OCI-LY7 (cell line): ENCODE measurements around the gene LRCOL1. TPM values are rescaled to one million over a fixed set of nuclear protein-coding genes. Genes with fewer than 3 reads are reported as not detected.

ENCODE experiments used
- BruUV-seq: library from RNA; stranded (reverse); fragments of 400-500 nt; replicated peaks from 2 replicates; lab custom pipeline; 2021; lab: Mats Ljungman, UMichigan
- CTCF ChIA-PET: fragments of 300-600 bp; sonication (Branson Sonifier 250); formaldehyde crosslinking; loops from one replicate; lab custom pipeline; 2022; ENCODE audit warnings: antibody characterized with exemption; ENCODE audit not compliant: unreplicated experiment; lab: Charles Lee
- POLR2A ChIA-PET: fragments of 300-600 bp; sonication (Branson Sonifier 250); formaldehyde crosslinking; loops from one replicate; lab custom pipeline; 2022; ENCODE audit warnings: antibody characterized with exemption; lab: Charles Lee
- DNase-seq: peaks from one replicate; pipeline ENCODE4 v3.0.0-alpha.2; 2015; ENCODE audit warnings: low spot score
- H2AFZ ChIP-seq: fragments of 200-600 bp; sonication (generic), shearing (Covaris generic); 2 replicates; pipeline ENCODE4 v1.6.1; 2014; ENCODE audit warnings: mild to moderate bottlenecking, antibody characterized with exemption, low read length, moderate library complexity
- H3K27ac ChIP-seq: fragments of 200-600 bp; sonication (generic); 2 replicates; pipeline ENCODE4 v1.5.1; 2014; ENCODE audit warnings: mixed run types, low read depth, mild to moderate bottlenecking, moderate library complexity, low read length, inconsistent platforms; ENCODE audit not compliant: poor library complexity, severe bottlenecking
- H3K36me3 ChIP-seq: fragments of 200-600 bp; sonication (generic); 2 replicates; pipeline ENCODE4 v1.6.1; 2014; ENCODE audit warnings: mild to moderate bottlenecking, antibody characterized with exemption, low read length, moderate library complexity, mixed read lengths; ENCODE audit not compliant: insufficient read depth
- H3K4me1 ChIP-seq: fragments of 200-600 bp; sonication (generic); 2 replicates; pipeline ENCODE4 v1.5.1; 2014; ENCODE audit warnings: mild to moderate bottlenecking, low read length; ENCODE audit not compliant: insufficient read depth, poor library complexity, severe bottlenecking
- H3K4me2 ChIP-seq: fragments of 200-600 bp; sonication (generic); 2 replicates; pipeline ENCODE4 v1.6.1; 2014; ENCODE audit warnings: mild to moderate bottlenecking, low read length
- H3K4me3 ChIP-seq: fragments of 200-600 bp; sonication (generic); 2 replicates; pipeline ENCODE4 v1.5.1; 2014; ENCODE audit warnings: mild to moderate bottlenecking, low read depth, low read length; ENCODE audit not compliant: poor library complexity, severe bottlenecking
- H3K79me2 ChIP-seq: fragments of 200-600 bp; sonication (generic); 2 replicates; pipeline ENCODE4 v1.6.1; 2016; ENCODE audit warnings: low read depth, mild to moderate bottlenecking, low read length, moderate library complexity, mixed read lengths; ENCODE audit not compliant: insufficient read depth
- H3K9me2 ChIP-seq: fragments of 200-600 bp; sonication (generic); 2 replicates; pipeline ENCODE4 v1.6.1; 2016; ENCODE audit warnings: mild to moderate bottlenecking, low read length, mixed read lengths; ENCODE audit not compliant: insufficient read depth
- H3K9me3 ChIP-seq: fragments of 200-600 bp; sonication (generic); 2 replicates; pipeline ENCODE4 v1.6.1; 2014; ENCODE audit warnings: mild to moderate bottlenecking, mixed run types, low read length, mixed read lengths
- H4K20me1 ChIP-seq: fragments of 200-600 bp; sonication (generic); 2 replicates; pipeline ENCODE4 v1.6.1; 2014; ENCODE audit warnings: mild to moderate bottlenecking, antibody characterized with exemption, low read length, moderate library complexity, mixed read lengths; ENCODE audit not compliant: insufficient read depth
- EZH2phosphoT487 ChIP-seq: fragments of 200-600 bp; sonication (generic); IDR thresholded peaks from 2 replicates; pipeline ENCODE4 v1.6.1; 2018; ENCODE audit warnings: low read depth, borderline replicate concordance, mild to moderate bottlenecking, mixed run types, antibody characterized with exemption, low read length, moderate library complexity, mixed read lengths
- intact Hi-C: fragments of 100-400 bp; cut with micrococcal nuclease; formaldehyde crosslinking; loops from one replicate; pipeline ENCODE4 v1.10.0; 2022; ENCODE audit not compliant: unreplicated experiment
- total RNA-seq, 2 experiments: library from RNA; depleted of rRNA in 1 of 2; stranded (reverse); fragments of >200 nt in 1 of 2; shearing (Covaris generic) in 1 of 2; gene quantifications; 2 replicates each; pipeline ENCODE4 v1.2.3, GENCODE V29; 2014 to 2022
- TF ChIP-seq, protein P1 (sequence below): fragments of 200-600 bp; sonication (generic); conservative IDR thresholded peaks from 2 replicates; pipeline ENCODE4 v1.5.1; 2014; ENCODE audit warnings: mild to moderate bottlenecking, antibody characterized with exemption, low read length, moderate library complexity, mixed read lengths

LRCOL1 gene
- total RNA-seq, 2 experiments from 2014 or later = not detected

DNA sequence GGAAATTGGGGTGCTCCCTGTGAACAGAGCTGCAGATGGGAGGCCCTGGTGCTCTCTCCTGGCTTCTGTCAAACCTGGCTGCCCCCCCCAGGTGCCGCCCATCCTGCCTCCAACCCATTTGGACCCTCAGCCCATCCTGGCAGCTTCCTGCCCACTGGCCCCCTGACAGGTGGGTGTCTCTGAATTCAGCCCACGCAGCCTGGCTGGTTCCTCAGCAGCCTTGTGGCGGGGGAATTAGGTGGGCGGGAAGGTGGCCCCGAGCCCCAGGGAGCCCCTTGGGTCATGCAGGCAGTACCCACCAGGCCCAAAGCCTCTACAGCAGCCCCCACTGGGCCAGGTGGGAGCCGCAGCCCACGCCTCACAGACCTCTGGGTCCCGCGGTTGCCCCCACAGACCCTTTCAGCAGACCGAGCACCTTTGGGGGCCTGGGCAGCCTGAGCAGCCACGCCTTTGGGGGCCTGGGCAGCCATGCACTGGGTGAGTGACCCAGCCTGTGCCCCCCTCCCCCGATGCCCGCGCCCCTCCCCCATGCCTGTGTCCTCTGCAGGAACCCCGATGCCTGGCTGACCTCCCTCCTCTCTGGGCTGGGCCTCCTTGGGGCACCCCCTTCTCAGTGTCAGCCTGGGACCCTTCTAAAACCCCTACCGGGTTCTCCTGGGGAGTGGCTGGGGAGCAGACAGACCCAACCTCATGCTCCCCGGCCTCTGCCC is 28.9 kb downstream of the LRCOL1 start:
- TF ChIP-seq EZH2phosphoT487 = no peak
- BruUV-seq = no TSS peak

GRCh38 chr12:132580701-132581292 is 29.6 kb downstream of the LRCOL1 start:
- no peaks in the 10 kb centered on the region for H4K20me1 ChIP-seq
- intact Hi-C loops = no loop called here
- no peak for DNase-seq
- no peak for TF ChIP-seq EZH2phosphoT487
- TF ChIP-seq, protein P1, sequence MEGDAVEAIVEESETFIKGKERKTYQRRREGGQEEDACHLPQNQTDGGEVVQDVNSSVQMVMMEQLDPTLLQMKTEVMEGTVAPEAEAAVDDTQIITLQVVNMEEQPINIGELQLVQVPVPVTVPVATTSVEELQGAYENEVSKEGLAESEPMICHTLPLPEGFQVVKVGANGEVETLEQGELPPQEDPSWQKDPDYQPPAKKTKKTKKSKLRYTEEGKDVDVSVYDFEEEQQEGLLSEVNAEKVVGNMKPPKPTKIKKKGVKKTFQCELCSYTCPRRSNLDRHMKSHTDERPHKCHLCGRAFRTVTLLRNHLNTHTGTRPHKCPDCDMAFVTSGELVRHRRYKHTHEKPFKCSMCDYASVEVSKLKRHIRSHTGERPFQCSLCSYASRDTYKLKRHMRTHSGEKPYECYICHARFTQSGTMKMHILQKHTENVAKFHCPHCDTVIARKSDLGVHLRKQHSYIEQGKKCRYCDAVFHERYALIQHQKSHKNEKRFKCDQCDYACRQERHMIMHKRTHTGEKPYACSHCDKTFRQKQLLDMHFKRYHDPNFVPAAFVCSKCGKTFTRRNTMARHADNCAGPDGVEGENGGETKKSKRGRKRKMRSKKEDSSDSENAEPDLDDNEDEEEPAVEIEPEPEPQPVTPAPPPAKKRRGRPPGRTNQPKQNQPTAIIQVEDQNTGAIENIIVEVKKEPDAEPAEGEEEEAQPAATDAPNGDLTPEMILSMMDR = no peak
- ChIA-PET POLR2A (interaction anchor here (1.3 kb wide), 1 partner anchor 15 kb away, joined by 3 read pairs; no protein-coding TSS in a partner anchor), CTCF (no interaction called here)
- no peak overlapping the region for H2AFZ ChIP-seq
- no peaks in the 10 kb centered on the region for H3K4me1 ChIP-seq
- no peak overlapping the region for H3K4me3 ChIP-seq
- H3K9me3 ChIP-seq = no peaks in the 10 kb centered on the region
- no peaks in the 10 kb centered on the region for H3K9me2 ChIP-seq
- no TSS peak for BruUV-seq
- H3K36me3 ChIP-seq = peaks cover 7% of the 10 kb centered on the region; the same call in 1 of the 2 replicates
- H3K4me2 ChIP-seq = no peak overlapping the region
- no peak overlapping the region for H3K27ac ChIP-seq
- H3K79me2 ChIP-seq = no peaks in the 10 kb centered on the region

More for the DNA sequence above, 28.9 kb downstream of the LRCOL1 start:
- CTCF ChIA-PET = no interaction called here
- no peak overlapping the region for H3K27ac ChIP-seq
- no peak for DNase-seq
- H3K4me3 ChIP-seq = no peak overlapping the region
- no peak overlapping the region for H3K4me2 ChIP-seq
- H3K79me2 ChIP-seq = no peaks in the 10 kb centered on the region
- no peaks in the 10 kb centered on the region for H4K20me1 ChIP-seq
- H2AFZ ChIP-seq = no peak overlapping the region
- H3K36me3 ChIP-seq = peaks cover 5% of the 10 kb centered on the region; the same call in 1 of the 2 replicates
- H3K9me2 ChIP-seq = no peaks in the 10 kb centered on the region
- no peaks in the 10 kb centered on the region for H3K9me3 ChIP-seq
- intact Hi-C loops = no loop called here
- H3K4me1 ChIP-seq = no peaks in the 10 kb centered on the region
- POLR2A ChIA-PET = no interaction called here

DNA sequence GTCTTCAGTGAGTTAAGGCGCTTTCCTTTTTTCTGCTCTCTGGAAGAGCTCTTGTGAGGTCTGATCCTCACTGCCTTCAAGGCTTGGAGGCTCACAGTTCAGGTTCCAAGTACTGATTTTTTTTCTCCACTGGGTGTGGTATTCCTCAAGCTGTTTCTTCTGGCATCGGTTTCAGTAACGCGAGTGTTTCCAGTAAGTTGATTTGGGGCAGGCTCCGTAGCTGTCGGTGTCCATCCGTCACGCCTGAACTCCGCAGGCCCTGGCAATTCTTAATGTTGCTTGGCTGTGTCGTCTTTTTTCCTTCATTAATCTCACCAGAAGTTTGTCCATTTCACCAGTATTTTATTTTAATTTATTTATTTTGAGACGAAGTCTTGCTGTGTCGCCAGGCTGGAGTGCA is 30.6 kb downstream of the LRCOL1 start:
- POLR2A ChIA-PET = interaction anchor here (1.3 kb wide), 1 partner anchor 16 kb away, joined by 3 read pairs; no protein-coding TSS in a partner anchor
- H3K36me3 ChIP-seq = peaks cover 10% of the 10 kb centered on the region; the same call in 1 of the 2 replicates

More for the DNA sequence above, 30.6 kb downstream of the LRCOL1 start:
- DNase-seq = no peak
- Histone ChIP-seq H3K4me1 (no peaks in the 10 kb centered on the region), H3K9me2 (no peaks in the 10 kb centered on the region), H3K4me2 (no peak overlapping the region), H3K4me3 (no peak overlapping the region), H3K79me2 (no peaks in the 10 kb centered on the region), H3K27ac (no peak overlapping the region), H4K20me1 (no peaks in the 10 kb centered on the region), H2AFZ (no peak overlapping the region), H3K9me3 (no peaks in the 10 kb centered on the region)
- CTCF ChIA-PET = no interaction called here
- no TSS peak for BruUV-seq
- intact Hi-C loops = no loop called here
- TF ChIP-seq, protein P1 = no peak
- TF ChIP-seq EZH2phosphoT487 = no peak
